Stimulated activated CD8-positive, alpha-beta memory T cell treated with anti-CD3 and anti-CD28 coated beads, Interleukin-15, amount 100 ng/mL, for 24 hours (primary cell): ENCODE data around the gene SLC5A11.
A peak's percentile ranks its signal among the peaks of the same experiment; 100 is the strongest.
"Not testable (repeated sequence)": the region's sequence is repeated elsewhere in the genome, so short reads cannot be mapped to it uniquely, and the experiment has no call there.

Experiments used
- DNase-seq: peaks from one replicate; pipeline ENCODE4 v3.0.0-alpha.2; 2020; ENCODE audit warnings: low read depth

Gene SLC5A11

GRCh38 chr16:24858219-24859041 is 12.7 kb downstream of the SLC5A11 start:
- DNase-seq = peak; percentile 14

- no peak for DNase-seq
These were observed 15.7 kb downstream of the SLC5A11 start for GRCh38 chr16:24861461-24861860.

GRCh38 chr16:24863582-24864437 is 18.0 kb downstream of the SLC5A11 start:
- no peak for DNase-seq

GRCh38 chr16:24869033-24869432 is 23.3 kb downstream of the SLC5A11 start:
- no peak for DNase-seq

- no peak for DNase-seq
These were observed 26.1 kb downstream of the SLC5A11 start for GRCh38 chr16:24871891-24872290.

GRCh38 chr16:24873028-24873427 is 27.3 kb downstream of the SLC5A11 start:
- no peak for DNase-seq

- DNase-seq = no peak
These were observed 29.7 kb downstream of the SLC5A11 start for GRCh38 chr16:24875466-24875865.

- DNase-seq = no peak
These were observed 30.5 kb downstream of the SLC5A11 start for GRCh38 chr16:24876231-24876630.

- no peak for DNase-seq
These were observed 33.9 kb downstream of the SLC5A11 start for GRCh38 chr16:24879684-24880083.

GRCh38 chr16:24883714-24884151 is 38.0 kb downstream of the SLC5A11 start:
- no peak for DNase-seq

- no peak for DNase-seq
These were observed 41.7 kb downstream of the SLC5A11 start for GRCh38 chr16:24887472-24887871.

GRCh38 chr16:24890746-24891145 is 45.0 kb downstream of the SLC5A11 start:
- no peak for DNase-seq

- DNase-seq = no peak
These were observed 50.7 kb downstream of the SLC5A11 start for GRCh38 chr16:24896439-24896838.

GRCh38 chr16:24897522-24897921 is 51.8 kb downstream of the SLC5A11 start:
- not testable (repeated sequence) for DNase-seq

- DNase-seq = no peak
These were observed 54.5 kb downstream of the SLC5A11 start for GRCh38 chr16:24900230-24900629.

GRCh38 chr16:24906199-24906808 is 60.5 kb downstream of the SLC5A11 start:
- no peak for DNase-seq

GRCh38 chr16:24906901-24907300 is 61.1 kb downstream of the SLC5A11 start:
- DNase-seq = no peak

- no peak for DNase-seq
These were observed 63.0 kb downstream of the SLC5A11 start for GRCh38 chr16:24908716-24909115.

GRCh38 chr16:24909856-24910255 is 64.1 kb downstream of the SLC5A11 start:
- DNase-seq = no peak

- no peak for DNase-seq
These were observed 69.3 kb downstream of the SLC5A11 start for GRCh38 chr16:24915019-24915418.

GRCh38 chr16:24915576-24915975 is 69.8 kb downstream of the SLC5A11 start:
- no peak for DNase-seq

- DNase-seq = no peak
These were observed 71.5 kb downstream of the SLC5A11 start for GRCh38 chr16:24917236-24917635.

GRCh38 chr16:24917891-24918290 is 72.1 kb downstream of the SLC5A11 start:
- DNase-seq = no peak
